Activated CD4-positive, CD25-positive, alpha-beta regulatory T cell treated with anti-CD3 and anti-CD28 coated beads, Interleukin-2, amount 50 U/mL, for 72 hours (primary cell): ENCODE measurements around the gene HAP1.

Source experiments
- DNase-seq: peaks from one replicate; pipeline ENCODE4 v3.0.0; 2021

Gene HAP1

DNA sequence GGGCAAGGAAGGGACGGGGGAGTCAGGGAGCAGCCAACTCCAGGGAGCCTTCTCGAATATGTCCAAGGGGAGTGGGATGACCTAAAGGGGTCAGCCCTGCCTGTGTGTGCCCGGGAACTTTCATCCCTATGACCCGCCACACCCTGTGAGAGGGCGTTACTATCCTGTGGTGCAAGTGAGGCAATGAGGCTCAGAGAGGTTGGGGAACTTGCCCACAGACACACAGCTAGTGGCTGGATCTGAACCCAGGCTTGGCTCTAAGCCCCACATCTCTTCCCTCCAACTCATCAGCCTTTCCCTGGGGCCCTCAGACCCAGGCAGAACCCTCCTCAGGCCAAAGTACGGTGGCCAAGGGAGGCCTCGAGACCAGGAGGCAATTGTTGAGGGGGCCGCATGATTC lies 28.9 kb upstream of the HAP1 start:
- no peak for DNase-seq

DNA sequence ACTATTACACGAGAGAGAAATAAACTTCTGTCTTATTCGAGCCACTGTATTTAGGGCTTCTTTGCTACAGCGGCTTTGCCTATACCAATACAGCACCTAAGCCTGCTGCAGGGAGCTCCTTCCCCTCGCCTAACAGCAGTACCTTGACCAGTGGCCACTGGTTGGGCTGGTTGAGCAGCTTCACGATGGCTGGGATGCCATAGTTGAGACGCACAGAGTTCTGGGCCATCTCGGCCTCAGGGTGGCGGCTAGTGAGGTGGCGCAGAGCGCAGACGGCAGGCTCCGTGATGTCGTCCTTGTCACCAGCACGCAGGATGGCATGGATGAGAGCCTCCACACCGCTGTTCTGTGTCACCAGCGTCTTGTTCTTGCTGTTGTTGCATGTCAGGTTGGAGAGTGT lies 28.4 kb upstream of the HAP1 start:
- DNase-seq: no peak

DNA sequence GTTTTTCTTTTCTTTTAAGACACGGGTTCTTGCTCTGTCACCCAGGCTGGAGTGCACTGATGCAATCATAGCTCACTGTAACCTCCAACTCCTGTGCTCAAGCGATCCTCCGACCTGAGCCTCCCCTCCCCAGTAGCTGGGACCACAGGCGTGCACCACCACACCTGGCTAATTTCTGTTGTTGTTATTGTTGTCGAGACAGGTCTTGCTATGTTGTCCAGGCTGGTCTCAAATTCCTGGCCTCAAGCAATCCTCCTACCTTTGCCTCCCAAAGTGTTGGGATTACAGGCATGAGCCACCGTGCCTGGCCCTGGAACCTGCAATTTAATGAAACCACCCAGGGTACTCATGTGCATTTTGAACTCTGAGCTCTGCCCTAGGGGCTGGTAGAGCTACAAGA lies 27.9 kb upstream of the HAP1 start:
- no peak for DNase-seq

DNA sequence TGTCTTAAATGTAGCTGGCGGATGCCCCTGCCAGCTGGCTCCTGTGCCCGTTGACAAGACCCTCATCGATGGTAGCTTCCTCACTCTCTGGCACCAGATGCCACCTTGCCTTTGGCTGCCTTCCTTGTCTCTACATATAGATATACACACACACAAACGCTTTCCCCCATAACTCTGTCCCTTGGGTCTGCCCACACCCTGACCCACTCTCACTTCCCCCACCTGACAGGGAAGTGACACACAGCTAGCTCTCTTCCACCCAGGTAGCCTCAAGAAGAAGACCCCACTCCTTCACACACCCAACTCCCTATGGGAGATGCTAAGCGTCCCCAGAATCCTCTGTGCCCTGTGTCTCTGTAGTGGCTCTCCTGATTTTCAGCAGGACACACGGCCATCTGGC lies 26.4 kb upstream of the HAP1 start:
- DNase-seq: no peak

DNA sequence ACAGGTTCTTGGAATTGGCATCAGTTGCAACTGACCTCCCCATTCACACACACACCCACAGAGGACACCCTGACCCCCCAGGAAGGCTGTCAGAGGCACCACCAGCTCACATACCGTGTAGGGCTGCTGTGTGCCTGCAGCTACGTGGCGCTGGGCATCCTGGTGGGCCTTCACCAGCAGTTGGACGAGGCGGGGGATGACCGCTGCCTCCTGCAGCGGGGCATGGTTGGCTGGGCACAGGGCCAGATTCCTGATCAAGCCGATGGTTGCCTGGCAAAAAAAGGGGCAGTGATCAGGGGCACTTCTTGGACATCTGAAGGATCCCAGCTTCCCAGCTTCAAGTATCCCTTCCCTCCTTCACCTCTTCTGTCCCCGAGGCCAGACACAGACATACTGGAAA lies 24.2 kb upstream of the HAP1 start:
- DNase-seq: no peak

DNA sequence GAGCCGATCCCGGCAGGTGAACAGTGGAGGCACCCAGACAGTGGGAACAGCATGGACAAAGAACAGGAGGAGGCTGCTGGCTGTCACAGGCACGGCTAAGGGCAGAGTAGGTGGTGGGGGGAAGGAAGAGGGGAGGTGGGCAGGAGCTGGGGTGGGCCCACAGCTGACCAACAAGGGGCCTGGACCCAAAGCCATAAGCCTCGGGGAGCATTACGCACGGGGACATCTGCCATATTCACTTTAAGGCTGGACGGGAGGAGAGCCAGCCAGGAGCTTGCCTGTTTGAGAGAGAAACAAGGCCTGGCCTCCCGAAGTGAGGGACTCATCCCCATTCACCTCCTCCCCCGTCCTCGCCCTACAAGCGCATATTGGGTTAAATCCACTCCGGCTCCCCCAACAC lies 19.6 kb upstream of the HAP1 start:
- DNase-seq: no peak

DNA sequence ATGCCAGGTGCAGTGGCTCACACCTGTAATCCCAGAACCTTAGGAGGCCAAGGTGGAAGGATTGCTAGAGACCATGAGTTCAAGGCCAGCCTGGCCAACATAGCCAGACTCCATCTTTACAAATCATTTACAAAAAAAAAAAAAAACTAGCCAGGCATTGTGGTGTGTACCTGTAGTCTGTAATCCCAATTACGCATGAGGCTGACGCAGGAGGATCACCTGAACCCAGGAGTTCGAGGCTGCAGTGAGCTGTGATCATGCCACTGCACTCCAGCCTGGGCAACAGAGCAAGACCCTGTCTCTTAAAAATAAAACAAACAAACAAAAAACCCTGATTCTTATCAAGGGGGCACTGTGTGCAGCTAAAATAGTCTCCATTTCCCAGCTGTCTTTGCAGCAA lies 16.8 kb upstream of the HAP1 start:
- DNase-seq: no peak

DNA sequence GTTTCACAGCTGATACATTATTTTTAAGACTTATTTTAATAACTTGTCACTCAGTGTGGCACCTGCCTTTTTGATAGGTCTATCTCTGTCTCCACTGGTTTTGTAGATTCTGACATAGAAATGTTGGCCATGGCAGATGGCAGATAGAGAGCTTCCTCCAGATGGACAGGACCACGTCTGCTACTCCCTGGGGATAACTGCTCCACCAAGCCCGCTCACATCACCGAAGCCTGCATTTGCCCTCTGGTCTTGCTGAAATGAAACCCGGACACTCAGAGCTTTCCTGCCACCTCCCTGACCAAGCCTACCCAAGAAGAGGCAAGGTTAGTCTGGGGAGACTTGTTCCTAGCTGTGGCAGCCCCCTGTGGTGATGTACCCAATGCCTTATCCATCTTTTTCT lies 16.4 kb upstream of the HAP1 start:
- DNase-seq: no peak

DNA sequence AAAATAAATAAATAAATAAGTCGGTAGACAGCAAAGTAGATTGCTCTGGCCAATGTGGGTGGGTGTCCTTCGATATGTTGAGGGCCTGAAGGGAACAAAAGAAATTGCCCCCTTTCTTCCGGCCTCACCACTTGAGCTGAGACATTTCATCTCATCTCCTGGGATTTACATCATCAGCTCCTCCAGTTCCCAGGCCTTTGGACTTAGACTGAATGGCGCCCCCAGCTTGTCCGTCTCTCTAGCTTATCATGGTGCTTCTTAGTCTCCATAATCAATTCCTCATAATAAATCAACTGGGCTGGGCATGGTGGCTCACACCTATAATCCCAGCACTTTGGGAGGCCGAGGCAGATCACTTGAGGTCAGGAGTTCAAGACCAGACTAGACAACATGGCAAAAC lies 13.8 kb upstream of the HAP1 start:
- no peak for DNase-seq

DNA sequence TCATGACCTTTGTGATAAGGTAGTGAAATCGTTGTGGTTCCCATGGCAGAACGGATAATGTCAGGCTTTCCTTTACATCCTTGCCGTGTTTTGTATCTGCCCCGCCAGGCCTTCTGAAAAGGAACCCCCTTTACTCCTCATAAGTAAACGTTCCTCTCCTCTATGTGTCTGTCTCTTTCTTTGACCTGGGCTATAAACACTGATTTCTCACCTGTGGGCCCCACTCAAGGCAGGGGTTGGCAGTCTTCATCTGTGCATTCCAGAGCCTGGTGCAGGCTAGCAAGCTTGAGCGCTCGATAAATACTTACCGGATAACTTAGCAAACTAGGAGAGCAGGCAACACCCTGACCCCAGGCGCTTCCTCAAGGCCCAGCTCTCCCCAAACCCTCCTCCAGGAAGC lies 7.3 kb upstream of the HAP1 start:
- DNase-seq: no peak

DNA sequence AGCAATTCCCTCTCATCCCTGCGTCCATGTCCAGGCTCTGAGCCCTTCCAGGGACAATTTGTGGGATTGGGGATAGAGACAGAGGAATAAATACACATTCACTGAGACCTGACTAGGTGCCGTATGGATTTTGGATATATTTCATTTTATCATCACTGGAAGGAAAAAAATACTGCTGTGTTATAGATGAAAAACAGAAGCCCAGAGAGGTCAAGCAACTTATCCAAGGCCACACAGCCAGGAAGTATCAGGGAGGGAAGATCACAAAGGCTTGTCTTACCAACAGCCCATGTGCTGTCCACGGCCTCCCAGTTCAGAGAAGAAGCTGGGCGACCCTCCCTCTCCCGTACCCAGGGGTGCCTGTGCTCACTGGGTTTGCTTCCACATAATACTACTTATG lies 6.1 kb upstream of the HAP1 start:
- no peak for DNase-seq

DNA sequence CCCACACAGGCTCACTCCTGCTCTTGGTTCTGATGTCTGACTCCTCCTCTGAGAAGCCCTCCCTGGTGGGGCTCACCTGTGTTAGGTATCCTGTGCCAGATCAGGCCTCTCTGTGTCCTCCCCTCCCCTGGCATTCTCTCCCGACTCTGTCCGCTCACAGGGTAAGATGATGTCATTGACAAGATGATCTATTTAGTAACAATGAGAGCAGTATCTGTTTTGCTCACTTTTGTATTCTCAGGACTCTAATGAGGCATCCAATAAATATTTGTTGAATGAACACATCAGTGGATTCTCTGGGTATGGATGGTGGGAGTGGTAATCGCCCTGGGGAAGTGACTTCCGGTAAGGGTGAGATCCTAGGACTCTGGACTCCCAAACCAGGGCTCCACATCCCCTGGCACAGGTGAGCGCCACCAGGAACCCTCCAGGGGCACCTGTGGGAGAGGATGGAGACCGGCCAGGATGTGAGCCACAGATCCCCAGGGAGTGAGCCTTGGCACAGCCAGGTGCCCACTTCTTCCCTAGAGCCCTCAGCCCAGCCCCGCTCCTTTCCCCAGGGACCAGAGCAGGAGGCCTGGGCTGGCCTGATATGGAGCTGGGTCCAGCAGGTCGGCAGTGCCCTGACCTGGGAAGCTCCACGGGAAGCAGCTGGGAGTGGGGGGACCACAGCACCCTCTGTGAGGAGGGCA lies 5.4 kb upstream of the HAP1 start:
- DNase-seq: no peak

DNA sequence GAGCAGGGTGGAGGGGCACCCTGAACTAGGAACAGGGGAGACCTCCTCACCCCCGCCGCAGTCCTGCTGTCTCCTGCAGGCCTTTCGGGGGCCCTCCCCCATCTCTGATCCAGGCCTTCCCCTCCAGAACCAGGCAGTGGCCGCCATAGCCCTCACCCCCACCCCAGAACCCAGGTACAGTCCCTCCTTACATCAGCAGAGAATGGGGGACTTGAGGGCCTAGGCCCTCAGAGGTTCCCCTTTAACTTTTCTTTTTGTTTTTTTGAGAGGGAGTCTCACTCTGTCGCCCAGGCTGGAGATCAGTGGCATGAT lies 4.3 kb upstream of the HAP1 start:
- DNase-seq: no peak

DNA sequence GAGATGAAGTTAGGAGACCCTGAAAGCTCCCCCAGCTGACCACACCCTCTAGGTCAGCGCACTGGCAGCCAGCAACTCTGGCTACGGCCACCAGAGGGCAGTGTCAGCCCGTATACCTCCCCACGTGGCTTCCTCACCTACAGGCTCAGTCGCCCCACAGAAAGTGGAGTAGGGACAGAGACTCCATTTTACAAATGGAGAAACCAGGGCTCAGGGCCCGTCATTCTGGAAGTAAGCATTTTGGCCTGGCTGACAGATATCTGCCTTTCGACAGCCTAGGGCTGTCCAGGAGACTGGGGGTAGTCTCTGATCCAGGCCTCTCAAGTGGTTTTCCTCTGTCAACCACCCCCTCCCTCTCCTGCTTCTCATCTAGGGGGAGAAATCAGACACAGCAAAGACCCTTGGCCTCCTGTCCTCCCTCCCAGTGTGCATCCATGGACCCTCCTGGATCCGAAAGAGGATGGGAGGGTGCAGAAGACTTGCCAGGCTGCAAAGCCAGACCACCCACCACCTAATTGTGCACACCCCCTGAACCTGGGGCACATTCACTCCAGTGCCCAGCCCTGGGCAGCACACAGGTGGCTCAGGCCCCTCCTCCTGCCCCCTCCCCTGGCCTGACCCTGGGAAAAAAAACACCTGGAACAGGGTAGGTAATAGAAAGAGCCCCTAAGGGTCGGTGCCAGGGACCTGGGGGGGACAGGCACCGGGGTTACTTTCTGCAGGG lies 3.8 kb upstream of the HAP1 start:
- DNase-seq: peak; percentile 86

DNA sequence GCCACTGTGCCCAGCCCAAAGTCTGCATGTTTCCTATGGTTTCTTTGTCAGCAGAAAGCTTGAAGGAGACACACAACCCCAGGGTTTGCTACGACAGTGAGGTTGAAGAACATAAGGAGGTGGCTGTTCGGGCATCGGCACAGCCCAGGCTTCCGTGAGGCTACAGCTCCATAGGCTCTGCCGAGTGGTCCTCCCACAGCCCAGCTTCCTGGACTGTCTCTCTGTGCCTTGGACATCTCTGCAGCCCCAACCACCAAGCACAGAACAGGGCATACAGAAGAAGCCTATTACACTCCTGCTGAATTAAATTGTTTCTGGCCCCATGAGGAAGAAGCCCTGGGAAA lies 3.2 kb upstream of the HAP1 start:
- no peak for DNase-seq

DNA sequence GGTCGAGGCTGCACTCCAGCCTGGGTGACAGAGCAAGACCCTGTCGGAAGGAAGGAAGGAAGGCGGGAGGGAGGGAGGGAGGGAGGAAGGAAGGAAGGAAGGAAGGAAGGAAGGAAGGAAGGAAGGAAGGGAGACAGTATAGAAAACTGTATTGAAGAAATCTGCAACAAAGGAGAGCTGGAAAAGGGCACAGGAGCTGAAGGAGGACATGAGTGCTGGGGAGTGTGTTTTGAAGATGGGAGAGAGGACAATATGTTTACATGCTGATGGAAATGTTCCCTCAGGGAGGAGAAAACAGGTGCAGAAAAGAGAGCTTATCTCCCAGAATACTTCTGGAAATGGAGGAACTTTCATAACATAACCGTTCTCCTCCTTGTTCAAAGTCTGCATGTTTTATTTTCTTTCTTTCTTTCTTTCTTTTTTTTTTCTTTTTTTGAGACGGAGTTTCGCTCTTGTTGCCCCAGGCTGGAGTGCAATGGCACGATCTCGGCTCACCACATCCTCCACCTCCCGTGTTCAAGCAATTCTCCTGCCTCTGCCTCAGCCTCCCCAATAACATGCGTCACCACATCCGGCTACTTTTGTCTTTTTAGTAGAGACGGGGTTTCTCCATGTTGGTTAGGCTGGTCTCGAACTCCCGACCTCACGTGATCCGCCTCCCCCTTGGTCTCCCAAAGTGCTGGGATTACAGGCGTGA lies 2.7 kb upstream of the HAP1 start:
- DNase-seq: no peak

DNA sequence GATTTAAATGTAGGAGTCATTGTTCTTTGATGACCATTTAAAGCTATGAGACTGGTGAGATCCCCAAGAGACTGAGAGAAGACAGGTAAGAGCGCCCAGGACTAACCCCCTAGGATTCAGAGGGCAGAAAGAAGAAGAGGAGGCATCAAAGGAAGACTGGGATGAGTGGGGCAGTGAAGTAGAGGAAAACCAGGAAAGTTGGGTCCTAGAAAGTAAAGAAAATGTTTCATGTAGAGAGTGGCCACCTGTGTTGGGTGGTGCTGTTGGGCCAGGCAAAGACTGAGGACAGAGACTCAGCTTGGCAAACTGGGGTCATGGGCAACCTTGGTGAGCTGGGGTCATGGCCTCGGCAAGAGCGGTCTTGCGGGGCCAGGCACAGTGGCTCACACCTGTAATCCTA lies 1.3 kb upstream of the HAP1 start:
- DNase-seq: no peak

DNA sequence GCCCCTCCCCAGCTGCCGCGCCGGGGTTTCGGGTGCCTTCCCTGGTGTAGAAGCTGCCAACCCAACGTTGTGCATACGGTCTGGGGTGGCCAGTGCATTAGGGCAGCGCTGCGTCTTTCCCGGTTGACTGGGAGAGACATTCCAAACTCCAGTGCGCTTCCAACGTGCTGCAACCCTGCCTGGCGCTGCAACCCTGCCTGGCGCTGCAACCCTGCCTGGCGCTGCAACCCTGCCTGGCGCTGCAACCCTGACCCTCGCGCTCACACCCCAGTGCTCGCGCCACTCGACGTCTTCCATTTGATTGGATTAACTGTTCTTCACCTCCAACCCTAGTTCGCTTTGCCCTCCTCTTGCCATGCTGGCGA lies 488 bp upstream of the HAP1 start:
- no peak for DNase-seq

DNA sequence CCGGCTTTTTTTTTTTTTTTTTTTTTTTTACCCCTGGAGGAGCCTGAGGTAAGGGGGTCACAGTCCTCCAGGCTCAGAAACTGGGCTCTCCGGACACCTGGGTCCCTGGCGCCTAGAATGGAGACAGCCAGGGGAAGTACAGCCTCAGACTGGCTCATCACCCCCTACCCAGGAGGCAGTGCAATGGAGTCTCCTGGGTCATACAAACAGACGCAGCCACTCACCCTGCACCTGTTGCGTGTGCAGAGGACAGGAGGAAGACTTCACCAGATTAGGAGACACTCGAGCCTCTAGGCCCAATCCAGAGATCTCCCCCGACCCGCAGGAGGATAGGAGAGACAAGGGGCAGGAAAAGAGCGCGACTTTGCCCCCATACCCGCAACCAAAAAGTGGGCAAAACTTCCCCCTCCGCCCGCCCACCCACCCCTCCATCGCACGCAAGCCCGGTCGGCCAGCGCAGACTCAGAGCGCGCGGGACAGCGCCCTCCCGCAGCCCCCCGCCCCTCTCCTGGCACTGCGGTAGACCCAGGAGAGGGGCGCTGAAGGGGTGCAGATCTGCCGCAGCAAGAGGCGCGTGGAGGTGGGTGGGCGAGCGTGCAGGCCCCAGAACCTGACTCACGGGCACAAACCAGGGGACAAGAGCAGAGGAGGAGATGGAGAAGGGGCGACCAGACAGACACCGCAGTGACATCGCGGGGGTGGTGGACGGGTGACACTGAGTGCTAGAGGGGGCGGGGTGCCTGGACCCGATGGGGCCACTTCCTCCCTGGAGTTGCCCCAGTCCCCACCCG lies 900 bp downstream of the HAP1 start:
- DNase-seq: no peak

DNA sequence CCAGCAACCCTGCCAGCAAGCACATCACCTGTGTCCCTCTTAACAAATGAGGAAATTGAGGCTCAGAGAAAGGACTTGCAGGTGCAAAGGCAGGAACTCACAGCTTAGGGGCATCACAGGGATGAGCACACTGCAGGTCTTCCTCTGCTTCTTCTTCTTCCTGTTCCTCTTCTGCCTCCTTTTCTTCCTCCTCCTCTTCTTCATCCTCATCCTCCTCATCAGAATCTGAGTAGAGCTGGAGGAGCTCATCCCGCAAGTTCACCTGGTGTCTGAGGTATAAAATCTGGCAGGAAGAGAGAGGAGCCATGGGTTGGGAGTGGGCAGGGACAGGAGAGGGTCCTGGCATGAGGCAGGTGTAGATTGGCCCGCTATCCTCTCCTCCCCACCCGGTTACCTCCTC lies 2.6 kb downstream of the HAP1 start:
- DNase-seq: no peak

DNA sequence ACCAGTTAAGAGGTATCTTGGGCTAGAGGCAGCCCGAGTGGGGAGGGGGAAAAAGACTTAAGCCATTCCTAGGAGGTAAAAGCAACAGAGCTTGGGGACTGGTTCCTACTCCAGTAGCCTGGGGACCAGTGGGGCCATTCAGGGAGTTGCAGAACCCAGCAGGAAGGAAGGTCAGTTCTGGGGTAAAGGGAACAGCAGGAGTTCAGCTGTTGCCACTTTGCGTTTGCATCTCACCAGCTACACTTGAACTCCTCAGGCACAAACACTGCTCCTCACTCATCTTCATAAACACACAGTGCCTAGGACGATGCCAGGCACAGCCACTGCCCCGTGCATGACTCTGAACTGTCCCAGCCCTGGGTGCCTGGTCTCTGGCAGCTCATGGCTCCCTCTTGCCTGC lies 4.0 kb downstream of the HAP1 start:
- no peak for DNase-seq

DNA sequence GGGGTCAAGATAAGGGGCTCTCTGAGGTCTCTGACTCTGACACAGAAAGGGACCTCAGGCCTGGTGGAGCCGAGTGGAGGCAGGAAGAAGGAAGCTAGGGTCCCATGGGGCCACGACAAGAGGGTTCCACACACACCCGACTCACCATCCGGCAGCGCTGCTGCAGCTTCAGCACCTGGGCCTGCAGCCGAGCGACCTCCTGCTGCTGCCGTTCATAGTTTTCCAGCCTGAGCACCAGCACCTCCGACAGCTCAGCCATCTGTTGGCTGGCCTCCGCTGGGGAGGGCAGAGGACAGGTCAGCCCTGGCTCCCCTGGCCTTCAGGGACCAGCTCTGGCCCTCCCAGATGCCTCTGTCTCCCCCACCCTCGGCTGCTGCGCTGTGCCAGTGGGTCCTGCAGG lies 6.4 kb downstream of the HAP1 start:
- DNase-seq: no peak

DNA sequence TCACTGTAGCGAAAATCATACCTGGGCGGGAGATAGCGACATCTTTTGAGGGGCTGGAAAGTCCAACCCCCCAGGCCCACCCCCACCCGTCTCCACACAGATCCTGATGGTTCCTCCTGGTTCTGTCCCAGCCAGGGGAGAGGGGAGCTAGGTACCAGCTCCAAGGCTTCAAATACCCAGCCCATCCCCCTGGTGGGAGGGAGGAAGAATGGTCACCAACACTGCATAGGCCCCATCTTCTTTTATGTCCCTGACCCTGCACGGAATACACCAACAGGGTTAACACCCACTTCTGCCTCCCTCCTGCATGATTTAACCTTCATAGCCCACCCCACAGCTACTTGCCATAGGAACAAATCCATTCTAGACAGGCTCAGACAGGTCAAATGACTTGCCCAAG lies 9.3 kb downstream of the HAP1 start:
- DNase-seq: no peak

DNA sequence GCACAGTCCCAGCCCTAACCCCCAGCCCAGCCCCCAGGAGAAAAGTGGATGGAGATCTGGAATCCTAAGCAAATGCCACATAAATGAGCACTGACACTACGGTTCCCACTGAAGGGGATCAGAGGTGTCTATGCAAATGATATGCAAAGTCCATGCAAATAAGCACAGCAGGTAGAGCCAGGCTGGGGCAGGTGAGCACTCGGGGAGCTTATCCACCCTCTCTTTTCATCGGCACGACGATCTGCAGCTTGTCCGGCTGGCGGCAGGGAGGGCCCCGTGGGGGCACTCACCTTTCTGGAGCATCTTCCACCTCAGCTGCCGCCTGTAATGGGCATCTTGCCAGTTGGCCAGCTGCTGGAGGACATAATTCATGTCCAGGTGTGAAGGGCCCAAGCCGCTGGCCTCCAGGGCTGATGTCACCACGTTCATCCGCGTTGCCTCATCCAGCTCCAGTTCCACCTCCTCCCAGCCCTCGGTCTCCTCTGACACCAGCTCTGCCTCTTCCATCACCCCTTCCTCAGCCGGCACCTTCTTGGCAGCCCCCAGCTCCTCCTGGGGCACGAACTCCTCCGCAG lies 9.9 kb downstream of the HAP1 start:
- no peak for DNase-seq
